D721Med (cell line): ENCODE measurements around the gene JDP2.

Experiments
- DNase-seq: peaks from one replicate; pipeline ENCODE4 v3.0.0; 2011; ENCODE audit warnings: low spot score; ENCODE audit not compliant: insufficient read length
- FAIRE-seq: peaks from 2 replicates; lab custom pipeline; 2011; peaks lifted over from hg19 to GRCh38; lab: Jason Lieb, UNC
- TF ChIP-seq, protein P1 (sequence below): IDR thresholded peaks from 2 replicates; pipeline ENCODE4 v1.5.1; 2012; ENCODE audit warnings: mild to moderate bottlenecking, control low read depth; ENCODE audit not compliant: insufficient read depth; ENCODE audit errors: missing control alignments

The JDP2 gene

DNA sequence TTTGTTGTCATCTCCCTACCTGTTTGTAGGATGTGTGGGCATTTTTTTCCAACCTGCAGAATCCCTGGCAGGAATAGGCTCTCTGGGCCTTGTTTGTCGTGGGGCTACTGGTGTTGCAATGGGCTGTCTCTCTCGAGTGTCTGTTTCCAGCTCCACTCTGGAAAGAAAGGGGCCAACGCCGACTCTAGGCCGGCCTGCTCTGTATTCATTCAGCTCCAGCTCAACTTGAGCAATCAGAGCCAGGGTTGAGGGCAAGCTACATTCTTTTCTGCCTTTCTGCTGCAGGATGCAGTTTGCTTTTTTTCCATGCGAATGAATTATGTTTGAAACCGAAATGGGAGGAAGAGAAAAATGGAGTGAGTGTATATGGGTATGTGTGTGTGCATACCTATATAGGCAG lies 2.3 kb downstream of the JDP2 start:
- FAIRE-seq (no peak), DNase-seq (no peak)
- TF ChIP-seq, protein P1, sequence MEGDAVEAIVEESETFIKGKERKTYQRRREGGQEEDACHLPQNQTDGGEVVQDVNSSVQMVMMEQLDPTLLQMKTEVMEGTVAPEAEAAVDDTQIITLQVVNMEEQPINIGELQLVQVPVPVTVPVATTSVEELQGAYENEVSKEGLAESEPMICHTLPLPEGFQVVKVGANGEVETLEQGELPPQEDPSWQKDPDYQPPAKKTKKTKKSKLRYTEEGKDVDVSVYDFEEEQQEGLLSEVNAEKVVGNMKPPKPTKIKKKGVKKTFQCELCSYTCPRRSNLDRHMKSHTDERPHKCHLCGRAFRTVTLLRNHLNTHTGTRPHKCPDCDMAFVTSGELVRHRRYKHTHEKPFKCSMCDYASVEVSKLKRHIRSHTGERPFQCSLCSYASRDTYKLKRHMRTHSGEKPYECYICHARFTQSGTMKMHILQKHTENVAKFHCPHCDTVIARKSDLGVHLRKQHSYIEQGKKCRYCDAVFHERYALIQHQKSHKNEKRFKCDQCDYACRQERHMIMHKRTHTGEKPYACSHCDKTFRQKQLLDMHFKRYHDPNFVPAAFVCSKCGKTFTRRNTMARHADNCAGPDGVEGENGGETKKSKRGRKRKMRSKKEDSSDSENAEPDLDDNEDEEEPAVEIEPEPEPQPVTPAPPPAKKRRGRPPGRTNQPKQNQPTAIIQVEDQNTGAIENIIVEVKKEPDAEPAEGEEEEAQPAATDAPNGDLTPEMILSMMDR: no peak

- TF ChIP-seq, protein P1: no peak
- no peak for FAIRE-seq
Measured at GRCh38 chr14:75430526-75430925, 2.7 kb downstream of the JDP2 start.

DNA sequence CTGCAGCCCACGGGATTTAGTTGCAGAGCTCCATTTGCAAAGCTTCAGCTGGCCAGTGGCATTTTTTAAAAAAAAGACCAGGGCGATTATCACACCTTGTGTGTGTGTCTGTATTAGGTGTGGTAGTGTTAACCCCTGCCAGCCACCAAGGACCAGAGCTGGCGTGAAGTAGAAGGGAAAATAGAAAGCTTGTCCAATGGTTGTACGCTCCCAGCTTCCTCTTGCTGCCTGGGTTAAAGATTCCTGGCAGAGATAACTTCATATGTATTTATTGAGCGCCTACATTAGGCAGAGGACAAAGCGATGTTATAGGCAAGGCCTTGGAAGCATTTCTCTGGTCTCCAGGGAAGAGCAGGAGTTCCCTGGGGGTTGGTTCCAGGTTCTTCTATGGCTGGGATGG lies 3.2 kb downstream of the JDP2 start:
- FAIRE-seq (no peak), DNase-seq (no peak)
- TF ChIP-seq, protein P1: no peak

More at GRCh38 chr14:75430526-75430925, 2.7 kb downstream of the JDP2 start:
- no peak for DNase-seq

DNA sequence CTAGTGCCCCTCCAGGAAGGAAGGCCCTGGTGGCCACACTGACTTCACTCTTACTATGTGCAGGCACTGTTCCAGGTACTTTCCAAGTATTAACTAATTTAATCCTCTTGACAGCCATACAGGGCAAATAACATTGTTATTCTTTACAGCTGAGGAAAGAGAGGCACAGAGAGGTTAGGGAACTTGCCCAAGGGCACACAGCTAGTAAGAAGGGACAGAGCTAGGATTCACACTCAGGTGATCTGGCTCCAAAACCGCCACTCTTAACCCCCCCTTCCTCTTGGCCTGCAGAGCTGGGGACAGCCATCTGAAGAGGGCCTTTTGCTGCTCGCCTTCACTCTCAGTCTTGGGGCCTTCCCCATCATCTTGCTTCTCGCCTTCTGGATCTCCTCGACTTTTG lies 4.0 kb downstream of the JDP2 start:
- FAIRE-seq: no peak
- DNase-seq: no peak
- TF ChIP-seq, protein P1: no peak

GRCh38 chr14:75432411-75432810 lies 4.6 kb downstream of the JDP2 start:
- FAIRE-seq (no peak), DNase-seq (no peak)
- TF ChIP-seq, protein P1: no peak

DNA sequence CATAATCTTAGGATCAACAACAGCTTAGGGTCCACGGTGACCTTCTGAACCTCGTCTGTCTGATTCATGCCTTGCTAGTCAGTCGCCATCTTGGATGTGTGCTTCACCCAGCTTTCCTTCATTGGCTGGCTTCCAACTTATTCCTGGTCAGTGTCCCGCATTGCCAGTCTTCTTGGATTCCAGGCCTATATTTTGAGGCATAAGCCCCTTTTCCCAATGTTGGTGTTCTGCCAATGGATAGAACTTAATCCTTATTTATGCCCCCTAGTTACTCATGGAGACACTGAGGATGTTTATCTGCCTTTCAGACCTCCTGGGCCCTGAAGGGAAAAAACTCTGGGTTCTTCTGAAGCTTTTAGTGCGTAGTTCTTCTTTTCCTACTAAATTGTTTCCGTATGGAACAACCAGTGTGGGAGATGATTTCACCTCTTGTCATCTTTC lies 5.8 kb downstream of the JDP2 start:
- DNase-seq (no peak), FAIRE-seq (no peak)
- TF ChIP-seq, protein P1: no peak

DNA sequence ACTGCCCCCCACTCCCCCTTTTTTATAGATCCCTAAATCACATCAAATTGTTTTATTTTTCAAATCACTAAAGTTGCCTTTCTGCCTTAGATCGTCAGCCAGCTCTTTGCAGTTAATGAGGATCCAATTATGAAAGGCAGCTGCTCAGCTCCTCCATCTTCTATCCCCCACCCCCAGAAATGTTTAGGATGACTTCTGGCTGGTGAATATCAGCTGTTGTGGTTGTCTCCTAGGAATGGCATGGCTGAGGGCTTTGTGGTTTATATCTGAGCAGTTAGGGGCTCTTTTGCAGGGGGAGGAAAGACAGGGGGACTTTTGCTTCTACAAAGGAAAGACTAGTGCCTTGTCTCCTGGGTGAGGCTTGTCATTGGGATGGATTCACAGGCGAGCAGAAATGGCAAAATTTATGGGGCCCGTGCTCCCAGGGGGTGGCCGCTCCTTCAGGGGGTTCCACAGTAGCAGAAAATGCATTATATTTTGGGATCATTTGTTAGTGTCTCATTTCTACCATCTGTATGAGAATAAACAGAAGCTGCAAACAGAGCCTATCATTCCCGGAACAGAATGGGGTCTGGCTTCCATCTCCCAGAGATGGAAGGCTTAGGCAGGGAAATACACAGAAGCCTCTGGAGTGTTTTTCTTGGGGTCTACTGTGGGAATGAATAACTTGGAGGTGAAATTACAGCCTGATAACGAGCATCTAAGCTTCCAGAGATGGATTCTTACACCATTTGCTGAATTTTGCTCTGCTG lies 6.5 kb downstream of the JDP2 start:
- DNase-seq: no peak
- no peak for FAIRE-seq
- TF ChIP-seq, protein P1: no peak
